Stomach smooth muscle (tissue), 2 donors: ENCODE results near the gene WDR88.
A peak's percentile ranks its signal among the peaks of the same experiment; 100 is the strongest.

Experiments used
- H3K27ac ChIP-seq: one replicate; pipeline ENCODE4 v1.7.0; 2013; ENCODE audit warnings: mild to moderate bottlenecking, low read length, inconsistent platforms
- H3K27me3 ChIP-seq, 2 donors: one replicate each; pipeline ENCODE4 v1.7.0; 2013; ENCODE audit warnings: low read length in 2 of 2; ENCODE audit not compliant: insufficient read depth in 2 of 2, control insufficient read depth in 1 of 2
- H3K36me3 ChIP-seq, 2 donors: one replicate each; pipeline ENCODE4 v1.7.0; 2013; ENCODE audit warnings: low read length in 2 of 2; ENCODE audit not compliant: control insufficient read depth in 2 of 2, insufficient read depth in 2 of 2
- H3K4me1 ChIP-seq: one replicate; pipeline ENCODE4 v1.7.0; 2013; ENCODE audit warnings: low read length; ENCODE audit not compliant: control insufficient read depth, insufficient read depth
- H3K4me3 ChIP-seq, 2 donors: one replicate each; pipeline ENCODE4 v1.7.0; 2013; ENCODE audit warnings: low read length in 2 of 2
- H3K9ac ChIP-seq, 2 donors: one replicate each; pipeline ENCODE4 v1.7.0; 2013; ENCODE audit warnings: low read length in 2 of 2, mild to moderate bottlenecking in 1 of 2
- H3K9me3 ChIP-seq, 2 donors: one replicate each; pipeline ENCODE4 v1.7.0; 2013; ENCODE audit warnings: low read length in 2 of 2; ENCODE audit not compliant: control insufficient read depth in 2 of 2
- donor health status: healthy.
- donor health status: Pancreatic carcinoma.

The WDR88 gene, protein sequence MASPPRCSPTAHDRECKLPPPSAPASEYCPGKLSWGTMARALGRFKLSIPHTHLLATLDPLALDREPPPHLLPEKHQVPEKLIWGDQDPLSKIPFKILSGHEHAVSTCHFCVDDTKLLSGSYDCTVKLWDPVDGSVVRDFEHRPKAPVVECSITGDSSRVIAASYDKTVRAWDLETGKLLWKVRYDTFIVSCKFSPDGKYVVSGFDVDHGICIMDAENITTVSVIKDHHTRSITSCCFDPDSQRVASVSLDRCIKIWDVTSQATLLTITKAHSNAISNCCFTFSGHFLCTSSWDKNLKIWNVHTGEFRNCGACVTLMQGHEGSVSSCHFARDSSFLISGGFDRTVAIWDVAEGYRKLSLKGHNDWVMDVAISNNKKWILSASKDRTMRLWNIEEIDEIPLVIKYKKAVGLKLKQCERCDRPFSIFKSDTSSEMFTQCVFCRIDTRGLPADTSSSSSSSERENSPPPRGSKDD

DNA sequence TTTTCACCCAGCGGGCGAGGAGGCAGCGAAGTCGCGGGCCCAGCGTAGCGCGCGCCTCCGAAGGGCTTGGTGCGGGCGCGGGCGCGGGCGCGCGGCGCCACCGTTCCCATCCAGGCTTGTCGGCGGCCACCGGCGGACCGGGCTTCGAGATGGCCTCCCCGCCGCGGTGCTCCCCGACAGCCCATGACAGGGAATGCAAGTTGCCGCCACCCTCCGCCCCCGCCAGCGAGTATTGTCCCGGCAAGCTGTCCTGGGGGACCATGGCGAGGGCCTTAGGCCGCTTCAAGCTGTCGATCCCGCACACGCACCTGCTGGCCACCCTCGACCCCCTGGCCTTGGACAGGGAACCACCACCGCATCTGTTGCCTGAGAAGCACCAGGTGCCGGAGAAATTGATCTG is at the start of gene WDR88:
TSS of gene WDR88 (plus strand) at position 94 of the 400 bp plus-strand sequence. CDS start at position 150, 56 bp downstream.
- H3K27me3 ChIP-seq = peaks cover 4 to 8% of the 10 kb centered on the region in 2 donors
- H3K27ac ChIP-seq = no peak within 1 kb of the TSS
- H3K4me1 ChIP-seq = peaks cover 2% of the 10 kb centered on the region
- no peak within 1 kb of the TSS for H3K4me3 ChIP-seq
- H3K36me3 ChIP-seq = peaks cover 7 to 11% of the 10 kb centered on the region in 2 donors
- no peaks in the 10 kb centered on the region for H3K9me3 ChIP-seq
- H3K9ac ChIP-seq = no peak within 1 kb of the TSS

- H3K4me3 ChIP-seq = no peak overlapping the region
- H3K27ac ChIP-seq = no peak overlapping the region
- no peaks in the 10 kb centered on the region for H3K27me3 ChIP-seq
- H3K4me1 ChIP-seq = peaks cover 13% of the 10 kb centered on the region
- no peaks in the 10 kb centered on the region for H3K9me3 ChIP-seq
- H3K9ac ChIP-seq = no peak overlapping the region
- H3K36me3 ChIP-seq = peaks cover 9 to 15% of the 10 kb centered on the region in 2 donors
Observed at GRCh38 chr19:33085570-33086128, 46.3 kb upstream of the WDR88 start.

- H3K27ac ChIP-seq = no peak overlapping the region
- H3K9ac ChIP-seq = no peak overlapping the region
- H3K4me1 ChIP-seq = peaks cover 8% of the 10 kb centered on the region
- peaks cover 11 to 24% of the 10 kb centered on the region in 2 donors for H3K36me3 ChIP-seq
- H3K27me3 ChIP-seq = no peaks in the 10 kb centered on the region
- no peaks in the 10 kb centered on the region for H3K9me3 ChIP-seq
- no peak overlapping the region for H3K4me3 ChIP-seq
Observed at GRCh38 chr19:33086955-33087354, 45.0 kb upstream of the WDR88 start.

- Histone ChIP-seq H3K9me3 (no peaks in the 10 kb centered on the region), H3K9ac (no peak overlapping the region), H3K4me1 (no peaks in the 10 kb centered on the region), H3K27ac (no peak overlapping the region), H3K27me3 (no peaks in the 10 kb centered on the region), H3K4me3 (no peak overlapping the region), H3K36me3 (peaks cover 25 to 41% of the 10 kb centered on the region in 2 donors)
Observed at GRCh38 chr19:33089010-33089409, 42.9 kb upstream of the WDR88 start.

GRCh38 chr19:33090179-33090578 is 41.7 kb upstream of the WDR88 start:
- no peaks in the 10 kb centered on the region for H3K9me3 ChIP-seq
- peaks cover 30 to 48% of the 10 kb centered on the region in 2 donors for H3K36me3 ChIP-seq
- H3K4me1 ChIP-seq = no peaks in the 10 kb centered on the region
- H3K27me3 ChIP-seq = no peaks in the 10 kb centered on the region
- no peak overlapping the region for H3K27ac ChIP-seq
- no peak overlapping the region for H3K9ac ChIP-seq
- H3K4me3 ChIP-seq = peak overlapping the region in 1 of 2 donors; percentile 4

- no peaks in the 10 kb centered on the region for H3K9me3 ChIP-seq
- H3K4me1 ChIP-seq = no peaks in the 10 kb centered on the region
- H3K36me3 ChIP-seq = peaks cover 48 to 62% of the 10 kb centered on the region in 2 donors
- no peak overlapping the region for H3K27ac ChIP-seq
- H3K9ac ChIP-seq = no peak overlapping the region
- no peaks in the 10 kb centered on the region for H3K27me3 ChIP-seq
- no peak overlapping the region for H3K4me3 ChIP-seq
Observed at GRCh38 chr19:33093420-33094210, 38.3 kb upstream of the WDR88 start.

DNA sequence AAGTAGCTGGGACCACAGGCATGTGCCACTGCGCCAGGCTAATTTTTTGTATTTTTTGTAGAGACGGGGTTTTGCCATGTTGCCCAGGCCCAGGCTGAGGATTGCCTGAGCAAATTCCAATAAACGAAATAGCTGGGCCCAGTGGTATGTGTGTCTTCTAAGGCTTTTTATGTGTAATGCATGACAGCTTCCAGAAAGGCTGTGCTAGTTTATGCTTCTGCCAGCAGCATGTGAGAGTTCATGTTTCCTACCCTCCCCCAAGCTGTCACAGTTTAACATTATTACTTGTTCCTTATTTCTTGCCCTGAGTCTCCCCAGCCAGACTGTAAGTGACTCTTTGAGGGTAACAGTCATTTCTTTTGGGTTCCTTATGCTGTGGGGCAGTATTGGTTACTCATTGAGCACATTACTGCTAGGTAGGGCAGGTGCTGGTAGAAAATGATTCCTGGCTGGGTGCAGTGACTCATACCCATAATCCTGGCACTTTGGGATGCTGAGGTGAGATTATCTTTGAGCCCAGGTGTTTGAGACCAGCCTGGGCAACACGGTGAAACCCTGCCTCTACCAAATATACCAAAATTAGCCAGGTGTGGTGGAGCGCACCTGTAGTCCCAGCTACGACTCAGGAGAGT is 37.4 kb upstream of the WDR88 start:
- no peak overlapping the region for H3K9ac ChIP-seq
- no peaks in the 10 kb centered on the region for H3K9me3 ChIP-seq
- H3K4me1 ChIP-seq = no peaks in the 10 kb centered on the region
- no peak overlapping the region for H3K4me3 ChIP-seq
- no peak overlapping the region for H3K27ac ChIP-seq
- peaks cover 46 to 56% of the 10 kb centered on the region in 2 donors for H3K36me3 ChIP-seq
- no peaks in the 10 kb centered on the region for H3K27me3 ChIP-seq

DNA sequence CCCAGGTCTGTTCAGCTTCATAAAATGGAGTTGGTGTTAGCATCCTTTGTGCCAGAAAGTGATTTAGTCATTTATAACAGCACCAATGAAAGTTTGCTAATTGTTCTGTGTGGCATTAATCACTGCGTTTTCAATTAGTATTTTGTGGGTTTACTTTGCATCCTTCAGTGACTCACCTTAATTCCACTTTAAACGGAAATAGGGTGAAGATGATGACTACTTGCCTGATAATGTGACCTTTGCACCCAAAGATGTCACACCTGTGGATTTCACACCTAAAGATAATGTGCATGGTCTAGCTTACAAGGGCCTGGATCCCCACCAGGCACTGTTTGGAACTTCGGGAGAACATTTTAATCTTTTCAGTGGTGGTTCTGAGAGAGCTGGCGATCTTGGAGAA is 35.9 kb upstream of the WDR88 start:
- Histone ChIP-seq H3K9ac (no peak overlapping the region), H3K9me3 (no peaks in the 10 kb centered on the region), H3K4me1 (no peaks in the 10 kb centered on the region), H3K27me3 (no peaks in the 10 kb centered on the region), H3K27ac (no peak overlapping the region), H3K4me3 (no peak overlapping the region), H3K36me3 (peaks cover 48 to 49% of the 10 kb centered on the region in 2 donors)

DNA sequence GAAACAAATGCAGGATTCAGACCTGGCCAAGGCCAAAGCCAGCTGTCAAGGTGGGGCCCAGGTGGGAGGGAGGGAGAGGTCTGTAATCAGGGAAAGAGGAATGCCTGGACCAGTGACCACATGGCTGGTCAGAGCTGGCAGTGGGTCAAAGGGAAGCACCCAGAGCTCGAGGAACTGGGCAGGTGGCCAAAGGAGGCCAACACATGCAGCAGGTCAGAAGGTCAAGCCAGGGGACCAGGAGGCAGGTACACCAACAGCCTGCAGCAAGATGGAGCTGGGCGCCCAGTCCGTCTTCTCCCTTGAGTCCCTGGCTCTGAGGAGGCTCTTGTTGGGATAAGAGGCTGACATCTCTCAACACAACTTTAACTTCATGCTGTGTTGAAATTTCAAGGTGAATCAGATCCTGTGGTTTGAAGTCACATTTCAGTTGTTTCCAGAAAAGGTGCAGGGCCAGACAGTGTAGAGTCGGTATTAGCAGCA is 33.8 kb upstream of the WDR88 start:
- Histone ChIP-seq H3K27ac (no peak overlapping the region), H3K36me3 (peaks cover 38 to 47% of the 10 kb centered on the region in 2 donors), H3K4me3 (no peak overlapping the region), H3K9me3 (no peaks in the 10 kb centered on the region), H3K4me1 (no peaks in the 10 kb centered on the region), H3K9ac (no peak overlapping the region), H3K27me3 (no peaks in the 10 kb centered on the region)
